NCI-H2081 treated with DMSO at 0.1 percent for 48 hours (cell line): Measurements from ENCODE around the gene SLC5A2.
"Not testable (repeated sequence)": the region's sequence is repeated elsewhere in the genome, so short reads cannot be mapped to it uniquely, and the experiment has no call there.

Source experiments
- DNase-seq: peaks from one replicate; lab custom pipeline; 2025; lab: John Stamatoyannopoulos, UW

SLC5A2 gene

DNA sequence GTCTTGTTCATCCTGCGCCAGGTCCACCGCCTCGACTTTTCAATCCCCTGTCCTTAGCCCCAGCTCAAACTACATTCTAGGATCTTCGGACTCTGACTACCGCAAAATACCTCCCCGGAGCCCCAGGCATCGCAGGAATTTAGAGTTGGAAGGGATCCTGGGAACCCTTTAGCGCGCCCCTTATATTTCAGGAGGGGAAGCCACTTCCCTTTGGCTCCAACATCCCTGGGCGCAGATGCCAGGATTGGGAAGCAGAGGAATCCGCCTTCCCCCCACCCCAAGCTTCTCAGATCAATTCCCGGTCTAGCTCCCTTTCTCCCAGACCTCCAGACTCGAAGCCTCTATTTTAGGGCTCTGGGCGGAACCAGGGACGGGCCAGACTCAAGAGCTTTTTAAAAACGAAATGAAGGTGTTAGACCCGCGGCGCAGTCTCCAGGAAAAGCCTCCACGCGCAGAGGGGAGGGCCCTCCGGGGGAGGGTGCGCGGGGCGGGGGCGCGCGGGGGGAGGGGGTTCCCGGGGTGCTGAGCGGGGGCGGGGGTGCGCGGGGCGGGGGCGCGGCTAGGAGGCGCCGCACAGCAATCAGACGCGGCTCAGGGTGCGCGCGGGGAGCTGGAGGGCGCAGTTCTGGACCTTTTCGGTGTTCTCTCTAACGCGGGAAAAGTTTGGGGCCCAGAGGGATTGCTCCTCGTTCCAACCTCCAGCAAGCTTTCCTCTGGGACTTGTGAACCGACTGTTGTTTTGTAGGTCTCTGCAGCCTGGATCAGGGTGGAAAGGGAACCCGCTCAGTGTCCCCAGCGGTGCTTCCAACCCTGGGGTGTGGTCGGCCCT is 46.4 kb downstream of the SLC5A2 start:
- DNase-seq: no peak

DNA sequence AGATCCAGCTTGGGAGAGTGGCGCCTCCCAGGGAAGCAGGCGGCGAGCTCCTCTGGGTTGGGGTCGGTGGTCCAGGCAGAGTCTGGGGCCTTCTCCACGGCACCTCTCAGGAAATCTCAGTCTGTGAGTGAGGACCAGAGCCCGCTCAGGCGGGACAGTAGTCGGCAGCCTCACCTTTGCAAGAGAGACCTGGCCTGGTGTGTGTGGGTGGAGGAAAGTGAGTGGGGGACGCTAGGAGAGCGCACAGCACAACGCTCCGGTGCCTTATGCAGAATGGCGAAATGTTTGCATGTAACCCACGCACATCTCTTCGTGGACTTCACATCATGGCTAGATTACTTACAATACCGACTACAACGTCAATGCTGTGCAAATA is 47.0 kb downstream of the SLC5A2 start:
- DNase-seq: no peak

DNA sequence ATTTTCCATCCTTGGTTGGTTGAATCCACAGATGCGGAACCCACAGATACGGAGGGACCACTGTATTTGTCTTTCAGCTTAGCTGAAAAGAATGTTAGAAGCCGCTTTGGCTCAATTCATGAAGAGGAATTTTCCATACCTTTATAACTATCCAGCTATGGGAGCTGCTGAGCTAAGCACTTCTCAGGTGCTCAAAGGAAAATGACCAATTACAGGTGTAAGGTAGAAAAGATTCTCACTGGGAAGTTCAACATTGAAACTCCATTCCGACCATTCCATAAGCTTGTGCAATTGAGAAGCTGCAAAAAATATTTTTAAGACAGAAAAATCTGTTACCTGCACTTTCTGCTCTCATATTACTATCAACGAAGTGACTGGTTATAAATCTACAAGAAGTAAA is 47.5 kb downstream of the SLC5A2 start:
- DNase-seq: no peak

DNA sequence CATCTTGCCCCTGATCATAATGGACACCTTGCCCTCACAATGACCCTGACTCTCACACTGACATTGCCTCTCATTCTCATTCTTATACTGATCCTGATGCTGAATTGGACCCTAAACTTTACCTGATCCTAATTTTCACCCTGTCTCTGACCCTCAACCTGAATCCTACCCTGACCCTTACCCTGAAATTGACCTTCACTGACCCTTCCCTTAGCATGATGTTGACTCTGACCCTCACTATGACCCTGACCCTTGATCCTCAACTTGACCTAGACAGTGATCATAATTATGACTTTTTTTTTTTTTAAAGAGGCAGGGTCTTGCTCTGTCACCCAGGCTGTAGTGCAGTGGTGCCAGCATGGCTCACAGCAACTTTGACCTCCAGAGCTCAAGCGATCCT is 48.2 kb downstream of the SLC5A2 start:
- no peak for DNase-seq

DNA sequence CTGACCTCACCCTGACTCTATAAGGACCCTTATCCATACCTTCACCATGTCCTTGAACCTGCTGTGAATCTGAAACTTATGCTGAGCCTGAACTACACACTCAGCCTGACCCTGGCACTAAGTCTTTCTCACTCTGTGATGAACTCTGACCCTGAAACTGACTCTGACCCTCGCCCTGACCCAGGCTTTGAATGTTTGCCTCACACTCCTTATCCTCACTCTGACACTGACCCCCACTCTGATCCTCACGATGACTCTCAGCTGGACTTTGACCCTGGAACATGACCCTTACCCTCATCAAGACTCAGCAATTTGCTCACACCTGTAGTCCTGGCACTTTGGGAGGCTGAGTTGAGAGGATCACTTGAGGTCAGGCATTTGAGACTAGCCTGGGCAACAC is 49.2 kb downstream of the SLC5A2 start:
- DNase-seq: no peak

DNA sequence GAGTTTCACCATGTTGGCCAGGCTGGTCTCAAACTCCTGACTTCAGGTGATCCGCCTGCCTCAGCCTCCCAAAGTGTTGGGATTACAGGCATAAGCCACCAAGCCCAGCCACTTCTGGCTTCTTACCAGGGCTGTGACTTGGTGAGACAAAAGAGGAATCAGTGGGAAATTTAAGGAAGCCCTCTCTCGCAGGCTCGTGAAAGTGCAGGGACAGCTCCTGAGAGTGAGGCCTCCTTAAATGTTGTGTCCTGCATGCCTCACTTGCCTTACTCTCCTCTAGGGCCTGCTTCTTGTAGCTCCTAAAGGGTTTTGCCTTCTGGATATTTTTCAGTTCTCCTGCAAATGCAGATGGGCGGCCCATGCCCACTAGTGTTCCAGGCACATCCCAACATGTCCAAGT is 50.0 kb downstream of the SLC5A2 start:
- DNase-seq: no peak

DNA sequence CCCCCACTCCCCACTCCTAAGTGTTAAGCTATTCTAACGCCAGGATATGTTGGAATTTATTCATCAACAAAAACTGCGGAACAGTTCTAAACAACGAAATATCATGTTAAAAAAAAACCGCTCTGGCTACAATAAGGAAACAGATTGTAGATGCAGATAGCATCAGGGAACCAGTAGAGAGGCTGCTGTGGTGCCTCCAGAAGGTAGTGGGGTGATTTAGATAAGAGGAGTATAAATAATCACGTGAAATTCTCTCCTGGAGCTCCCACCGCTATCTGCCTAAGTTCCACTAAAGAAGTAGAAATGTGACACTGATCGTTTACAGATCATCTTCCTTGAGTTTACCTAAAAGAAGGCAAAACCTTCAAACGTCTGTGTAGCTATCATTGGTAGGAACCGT is 52.8 kb downstream of the SLC5A2 start:
- DNase-seq: no peak

DNA sequence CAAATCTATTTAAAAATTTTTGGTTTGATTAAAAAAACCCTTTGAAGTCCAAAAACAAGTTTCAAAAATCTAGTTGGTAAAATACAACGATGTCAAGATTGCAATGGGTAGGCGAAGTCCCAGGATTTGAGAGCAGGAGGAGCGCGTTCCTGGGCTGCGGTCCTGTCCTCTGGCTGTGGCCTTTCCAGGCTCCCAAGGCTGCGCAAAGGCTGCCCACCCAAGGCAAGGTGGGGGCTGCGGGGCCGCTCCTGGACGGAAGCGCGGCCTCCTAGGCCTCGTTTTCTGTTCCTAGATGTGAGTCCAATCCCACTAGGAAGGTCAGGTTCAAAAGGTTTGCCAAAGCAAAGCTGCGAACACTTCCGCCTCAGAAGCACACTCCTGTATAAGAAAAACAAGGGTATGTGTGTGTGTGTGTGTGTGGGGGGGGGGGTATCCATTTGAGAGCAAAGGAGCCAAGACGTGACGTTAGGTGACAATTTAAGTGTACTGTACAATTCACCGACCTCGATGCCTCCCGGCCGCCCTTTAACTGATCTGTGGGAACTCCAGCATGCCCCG is 54.0 kb downstream of the SLC5A2 start:
- no peak for DNase-seq

DNA sequence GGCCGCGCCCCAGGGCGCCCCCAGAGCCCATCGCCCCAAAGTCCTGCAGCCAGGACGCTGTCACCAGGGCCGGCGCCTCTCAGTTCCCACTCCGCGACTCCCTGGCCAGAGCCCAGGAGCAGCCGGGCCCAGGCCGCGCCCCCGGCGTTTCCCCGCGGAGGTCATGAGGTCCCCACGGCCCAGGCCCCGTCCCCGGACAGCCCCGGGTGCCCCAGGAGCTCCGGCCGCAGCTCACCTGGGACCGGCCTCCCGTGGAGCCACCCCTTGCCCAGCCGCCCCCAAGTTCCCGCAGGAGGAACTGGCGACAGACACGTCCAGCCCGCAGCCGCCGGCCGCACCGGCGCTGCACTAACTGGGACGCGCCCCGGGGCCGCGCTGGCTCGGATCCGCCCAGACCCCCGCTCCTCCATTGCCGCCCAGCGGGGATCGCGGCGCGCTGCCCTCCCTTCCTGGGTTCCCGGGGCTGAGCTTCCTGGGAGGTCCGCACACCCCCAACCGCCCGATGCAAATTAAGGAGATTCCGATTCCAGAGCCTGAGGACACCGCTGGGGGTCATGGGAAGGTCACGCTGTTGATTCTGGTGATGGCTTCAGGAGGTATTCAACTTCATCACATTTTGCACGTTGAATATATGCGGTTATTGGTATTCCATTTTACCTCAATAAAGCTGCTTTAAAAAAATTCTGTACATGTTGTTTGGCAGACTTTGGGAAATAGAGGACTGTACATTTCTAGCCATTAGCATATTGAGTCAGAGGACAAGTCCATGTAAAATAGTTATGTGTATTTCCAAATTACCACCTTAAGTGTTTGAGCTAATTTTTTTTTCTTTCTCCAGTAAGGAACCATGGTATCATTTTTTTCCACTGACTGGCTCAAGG is 54.7 kb downstream of the SLC5A2 start:
- no peak for DNase-seq

DNA sequence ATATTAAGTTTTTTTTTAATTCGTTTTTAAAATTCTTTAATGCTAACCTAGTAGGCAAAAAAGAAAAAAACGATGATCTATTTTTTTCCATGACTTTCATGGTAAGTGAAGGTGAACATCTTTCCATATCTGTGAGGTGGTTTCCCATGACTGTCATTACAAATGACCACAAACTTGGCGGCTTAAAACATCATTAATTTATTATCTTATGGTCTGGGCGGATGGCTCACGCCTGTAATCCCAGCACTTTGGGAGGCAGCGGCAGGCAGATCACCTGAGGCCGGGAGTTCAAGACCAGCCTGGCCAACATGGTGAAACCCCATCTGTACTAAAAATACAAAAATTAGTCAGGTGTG is 55.3 kb downstream of the SLC5A2 start:
- not testable (repeated sequence) for DNase-seq

DNA sequence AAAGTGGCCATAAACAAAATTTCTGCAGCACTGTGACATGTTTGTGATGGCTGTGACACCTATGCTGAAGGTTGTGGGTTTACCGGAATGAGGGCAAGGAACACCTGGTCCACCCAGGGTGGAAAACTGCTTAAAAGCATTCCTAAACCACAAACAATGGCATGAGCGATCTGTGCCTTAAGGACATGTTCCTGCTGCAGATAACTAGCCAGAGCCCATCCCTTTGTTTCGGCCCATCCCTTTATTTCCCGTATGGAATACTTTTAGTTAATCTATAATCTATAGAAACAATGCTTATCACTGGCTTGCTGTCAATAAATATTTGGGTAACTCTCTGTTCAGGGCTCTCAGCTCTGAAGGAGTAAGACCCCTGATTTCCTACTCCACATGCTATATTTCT is 56.8 kb downstream of the SLC5A2 start:
- DNase-seq: not testable (repeated sequence)
